HG03575 (cell line): Measurements from ENCODE around the gene PTPN5.

Experiments
- ATAC-seq: cut with Tn5 transposase; IDR thresholded peaks from one replicate; pipeline ENCODE4 v1.9.1; 2021; ENCODE audit not compliant: unreplicated experiment, insufficient number of reproducible peaks, low FRiP score; ENCODE audit errors: extremely low read depth

Gene PTPN5

GRCh38 chr11:18721561-18722292 is 69.9 kb downstream of the PTPN5 start:
- no peak for ATAC-seq

- no peak for ATAC-seq
Observed at GRCh38 chr11:18720808-18721560, 70.6 kb downstream of the PTPN5 start.

GRCh38 chr11:18720091-18720807 is 71.3 kb downstream of the PTPN5 start:
- ATAC-seq, result no peak

GRCh38 chr11:18715476-18715875 is 76.1 kb downstream of the PTPN5 start:
- no peak for ATAC-seq

- no peak for ATAC-seq
Observed at GRCh38 chr11:18714443-18714780, 77.2 kb downstream of the PTPN5 start.

- ATAC-seq, result no peak
Observed at GRCh38 chr11:18713646-18714442, 77.8 kb downstream of the PTPN5 start.

- ATAC-seq, result no peak
Observed at GRCh38 chr11:18710545-18710944, 81.1 kb downstream of the PTPN5 start.

GRCh38 chr11:18709414-18709813 is 82.2 kb downstream of the PTPN5 start:
- no peak for ATAC-seq

- ATAC-seq, result no peak
Observed at GRCh38 chr11:18707811-18708340, 83.7 kb downstream of the PTPN5 start.

GRCh38 chr11:18706330-18707243 is 85.0 kb downstream of the PTPN5 start:
- ATAC-seq, result no peak

- ATAC-seq, result no peak
Observed at GRCh38 chr11:18705651-18706281, 85.8 kb downstream of the PTPN5 start.

- ATAC-seq, result no peak
Observed at GRCh38 chr11:18704698-18705097, 86.9 kb downstream of the PTPN5 start.

- no peak for ATAC-seq
Observed at GRCh38 chr11:18704045-18704645, 87.5 kb downstream of the PTPN5 start.

GRCh38 chr11:18703001-18703763 is 88.4 kb downstream of the PTPN5 start:
- no peak for ATAC-seq

GRCh38 chr11:18701614-18702216 is 89.9 kb downstream of the PTPN5 start:
- no peak for ATAC-seq

- no peak for ATAC-seq
Observed at GRCh38 chr11:18700872-18701271, 90.7 kb downstream of the PTPN5 start.
